SU-DHL-6 (cell line): ENCODE data around the gene KIAA0586.

Experiments
- H2AFZ ChIP-seq: fragments of 200-600 bp; sonication (generic); 2 replicates; pipeline ENCODE4 v1.6.1; 2014; ENCODE audit warnings: low read depth, mild to moderate bottlenecking, moderate library complexity, mixed read lengths, antibody characterized with exemption, low read length; ENCODE audit not compliant: severe bottlenecking
- H3F3A ChIP-seq: fragments of 200-600 bp; shearing (Covaris generic); 2 replicates; pipeline ENCODE4 v1.6.0; 2016; ENCODE audit warnings: antibody characterized with exemption, mild to moderate bottlenecking; ENCODE audit not compliant: insufficient read depth
- H3K27ac ChIP-seq: fragments of 200-600 bp; sonication (generic); 2 replicates; pipeline ENCODE4 v1.5.1; 2016; ENCODE audit warnings: low read depth, mild to moderate bottlenecking, low read length, moderate library complexity, mixed read lengths
- H3K27me3 ChIP-seq: fragments of 200-600 bp; sonication (generic), shearing (Covaris generic); 2 replicates; pipeline ENCODE4 v1.6.0; 2014; ENCODE audit warnings: mild to moderate bottlenecking, low read length
- H3K36me3 ChIP-seq: fragments of 200-600 bp; sonication (generic); 2 replicates; pipeline ENCODE4 v1.6.1; 2014; ENCODE audit warnings: mild to moderate bottlenecking, low read length, mixed read lengths
- H3K4me2 ChIP-seq: fragments of 300-600, 200-600 bp; shearing (Covaris generic), sonication (generic); 2 replicates; pipeline ENCODE4 v1.6.0; 2014; ENCODE audit warnings: low read length, low read depth, mild to moderate bottlenecking; ENCODE audit not compliant: poor library complexity, severe bottlenecking
- H3K4me3 ChIP-seq: fragments of 200-600 bp; sonication (generic); 2 replicates; pipeline ENCODE4 v1.5.1; 2014; ENCODE audit warnings: antibody characterized with exemption, low read length, mild to moderate bottlenecking, mixed read lengths; ENCODE audit not compliant: insufficient read depth, poor library complexity, severe bottlenecking
- H3K79me2 ChIP-seq: fragments of 200-600 bp; sonication (generic); 2 replicates; pipeline ENCODE4 v1.6.1; 2014; ENCODE audit warnings: mild to moderate bottlenecking, low read length, moderate library complexity; ENCODE audit not compliant: insufficient read depth
- H3K9ac ChIP-seq: fragments of 200-600 bp; sonication (generic); 2 replicates; pipeline ENCODE4 v1.7.0; 2014; ENCODE audit warnings: mild to moderate bottlenecking, low read length
- H3K9me2 ChIP-seq: fragments of 200-600 bp; sonication (generic); replicated peaks from 2 replicates; pipeline ENCODE4 v1.6.1; 2014; ENCODE audit warnings: low read length; ENCODE audit not compliant: insufficient read depth
- H3K9me3 ChIP-seq: fragments of 200-600 bp; sonication (generic); 2 replicates; pipeline ENCODE4 v1.6.1; 2014; ENCODE audit warnings: low read length, mixed read lengths; ENCODE audit not compliant: insufficient read depth
- H4K20me1 ChIP-seq: fragments of 200-600 bp; sonication (generic); 2 replicates; pipeline ENCODE4 v1.6.1; 2014; ENCODE audit warnings: low read depth, mild to moderate bottlenecking, antibody characterized with exemption, low read length, moderate library complexity, mixed read lengths
- EZH2phosphoT487 ChIP-seq: fragments of 200-600 bp; sonication (generic), shearing (Covaris generic); conservative IDR thresholded peaks from 2 replicates; pipeline ENCODE4 v1.6.1; 2018; ENCODE audit warnings: mild to moderate bottlenecking, antibody characterized with exemption, low read length, moderate library complexity, mixed read lengths
- TF ChIP-seq, protein P1 (sequence below): fragments of 200-600 bp; sonication (generic); IDR thresholded peaks from one replicate; pipeline ENCODE4 v1.5.1; 2017; ENCODE audit warnings: antibody characterized with exemption, mild to moderate bottlenecking, low read length, moderate library complexity; ENCODE audit not compliant: insufficient read depth, poor library complexity, severe bottlenecking

Gene KIAA0586

DNA sequence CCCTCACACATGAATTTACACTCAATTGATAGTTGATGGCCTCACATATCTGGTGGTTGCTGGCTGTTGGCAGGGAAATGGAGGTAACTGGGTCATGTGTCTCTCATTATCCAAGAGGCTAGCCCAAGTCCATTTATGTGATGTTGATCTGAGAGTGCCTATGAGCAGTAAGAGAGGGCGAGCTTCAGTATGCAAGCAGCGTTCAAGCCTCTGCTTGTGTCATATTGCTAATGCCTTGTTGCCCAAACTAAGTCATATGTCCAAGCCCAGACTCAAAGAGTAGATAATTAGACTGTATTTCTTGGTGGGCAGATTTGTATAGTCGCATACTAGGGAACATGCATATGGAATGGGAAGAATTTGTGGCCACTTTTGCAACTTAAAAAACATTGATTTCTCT is 126.4 kb downstream of the KIAA0586 start:
- no peak overlapping the region for H3K9ac ChIP-seq
- H3K79me2 ChIP-seq = no peaks in the 10 kb centered on the region
- TF ChIP-seq, protein P1, sequence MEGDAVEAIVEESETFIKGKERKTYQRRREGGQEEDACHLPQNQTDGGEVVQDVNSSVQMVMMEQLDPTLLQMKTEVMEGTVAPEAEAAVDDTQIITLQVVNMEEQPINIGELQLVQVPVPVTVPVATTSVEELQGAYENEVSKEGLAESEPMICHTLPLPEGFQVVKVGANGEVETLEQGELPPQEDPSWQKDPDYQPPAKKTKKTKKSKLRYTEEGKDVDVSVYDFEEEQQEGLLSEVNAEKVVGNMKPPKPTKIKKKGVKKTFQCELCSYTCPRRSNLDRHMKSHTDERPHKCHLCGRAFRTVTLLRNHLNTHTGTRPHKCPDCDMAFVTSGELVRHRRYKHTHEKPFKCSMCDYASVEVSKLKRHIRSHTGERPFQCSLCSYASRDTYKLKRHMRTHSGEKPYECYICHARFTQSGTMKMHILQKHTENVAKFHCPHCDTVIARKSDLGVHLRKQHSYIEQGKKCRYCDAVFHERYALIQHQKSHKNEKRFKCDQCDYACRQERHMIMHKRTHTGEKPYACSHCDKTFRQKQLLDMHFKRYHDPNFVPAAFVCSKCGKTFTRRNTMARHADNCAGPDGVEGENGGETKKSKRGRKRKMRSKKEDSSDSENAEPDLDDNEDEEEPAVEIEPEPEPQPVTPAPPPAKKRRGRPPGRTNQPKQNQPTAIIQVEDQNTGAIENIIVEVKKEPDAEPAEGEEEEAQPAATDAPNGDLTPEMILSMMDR = no peak
- TF ChIP-seq EZH2phosphoT487 = no peak
- H3K9me2 ChIP-seq = no peaks in the 10 kb centered on the region
- no peak overlapping the region for H3K4me2 ChIP-seq
- H3K27me3 ChIP-seq = no peaks in the 10 kb centered on the region
- no peaks in the 10 kb centered on the region for H3F3A ChIP-seq
- H4K20me1 ChIP-seq = no peaks in the 10 kb centered on the region
- H3K27ac ChIP-seq = no peak overlapping the region
- no peaks in the 10 kb centered on the region for H3K36me3 ChIP-seq
- no peaks in the 10 kb centered on the region for H3K9me3 ChIP-seq
- no peak overlapping the region for H2AFZ ChIP-seq
- H3K4me3 ChIP-seq = no peak overlapping the region

DNA sequence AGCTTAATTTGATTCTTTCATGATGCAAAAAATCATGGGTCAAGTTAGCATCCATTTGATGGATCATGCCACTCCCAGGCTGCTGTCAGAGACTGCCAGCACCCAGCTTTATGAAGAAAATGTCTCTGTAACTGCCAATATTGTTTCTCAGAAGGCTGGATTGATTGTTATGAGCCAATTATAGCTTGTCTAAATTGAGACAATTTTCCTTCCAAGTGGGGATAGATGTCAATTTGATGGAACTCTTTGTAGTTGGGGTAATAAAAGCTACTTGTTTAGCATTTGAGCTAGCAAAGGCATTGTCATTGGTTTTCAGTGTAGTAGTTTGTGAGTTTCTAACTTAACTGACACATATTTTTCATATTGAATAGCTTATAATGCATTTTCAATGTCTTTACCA is 128.1 kb downstream of the KIAA0586 start:
- H3K79me2 ChIP-seq = no peaks in the 10 kb centered on the region
- H3K4me2 ChIP-seq = no peak overlapping the region
- no peaks in the 10 kb centered on the region for H3K9me2 ChIP-seq
- H2AFZ ChIP-seq = no peak overlapping the region
- no peak overlapping the region for H3K4me3 ChIP-seq
- H3K9ac ChIP-seq = no peak overlapping the region
- no peak overlapping the region for H3K27ac ChIP-seq
- no peaks in the 10 kb centered on the region for H3K36me3 ChIP-seq
- H3F3A ChIP-seq = no peaks in the 10 kb centered on the region
- H4K20me1 ChIP-seq = no peaks in the 10 kb centered on the region
- no peaks in the 10 kb centered on the region for H3K27me3 ChIP-seq
- no peak for TF ChIP-seq EZH2phosphoT487
- TF ChIP-seq, protein P1 = no peak
- no peaks in the 10 kb centered on the region for H3K9me3 ChIP-seq

DNA sequence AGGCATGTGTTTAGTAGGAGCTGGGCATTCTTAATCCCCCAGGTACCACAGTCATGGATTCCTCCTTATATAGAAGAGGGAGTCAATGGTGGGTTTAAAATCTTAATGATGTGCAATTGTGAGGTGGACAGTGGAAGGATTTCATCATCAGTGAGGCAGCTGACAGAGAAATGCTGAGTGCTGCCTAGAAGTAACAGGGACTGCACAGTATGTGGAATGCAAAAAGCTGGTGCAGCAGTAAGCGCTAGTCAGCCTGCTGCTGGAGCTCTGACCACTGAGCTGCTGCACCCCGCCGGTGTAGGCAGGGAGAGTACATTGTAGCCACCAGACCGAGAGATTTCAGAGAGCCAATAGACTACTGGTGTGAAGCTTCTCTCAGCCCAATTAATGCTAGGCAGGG is 129.7 kb downstream of the KIAA0586 start:
- Histone ChIP-seq H3K9me3 (no peaks in the 10 kb centered on the region), H3K9me2 (no peaks in the 10 kb centered on the region), H3K79me2 (no peaks in the 10 kb centered on the region), H3K27me3 (no peaks in the 10 kb centered on the region), H3F3A (no peaks in the 10 kb centered on the region), H3K36me3 (no peaks in the 10 kb centered on the region), H3K27ac (no peak overlapping the region), H3K9ac (no peak overlapping the region), H3K4me2 (no peak overlapping the region), H3K4me3 (no peak overlapping the region), H4K20me1 (no peaks in the 10 kb centered on the region), H2AFZ (no peak overlapping the region)
- TF ChIP-seq, protein P1 = no peak
- no peak for TF ChIP-seq EZH2phosphoT487
